ENCODE results near the gene TRIM24.
"Not testable (repeated sequence)": the region's sequence is repeated elsewhere in the genome, so short reads cannot be mapped to it uniquely, and the experiment has no call there.

DNA sequence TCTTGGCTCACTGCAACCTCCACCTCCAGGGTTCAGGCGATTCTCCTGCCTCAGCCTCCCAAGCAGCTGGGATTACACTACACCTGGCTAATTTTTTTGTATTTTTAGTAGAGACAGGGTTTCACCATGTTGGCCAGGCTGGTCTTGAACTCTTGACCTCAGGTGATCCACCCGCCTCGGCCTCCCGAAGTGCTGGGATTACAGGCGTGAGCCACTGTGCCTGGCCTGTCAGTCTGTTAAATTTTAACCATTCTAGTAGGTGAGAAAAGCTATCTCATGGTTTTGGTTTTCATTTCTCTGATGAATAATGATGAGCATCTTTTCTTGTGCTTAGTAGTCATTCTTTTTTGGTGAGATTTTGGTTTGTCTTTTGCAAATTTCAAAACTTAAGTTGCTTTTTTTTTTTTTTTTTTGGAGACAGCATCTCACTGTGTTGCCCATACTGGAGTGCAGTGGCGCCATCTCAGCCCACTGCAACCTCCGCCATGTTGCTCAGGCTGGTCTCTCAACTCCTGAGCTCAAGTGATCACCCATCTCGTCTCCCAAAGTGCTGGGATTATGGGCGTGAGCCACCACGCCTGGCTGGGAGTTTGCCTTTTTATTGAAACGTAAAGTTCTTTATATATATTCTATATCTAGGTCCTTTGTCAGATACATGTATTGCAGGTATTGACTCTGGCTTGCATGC is 6.2 kb downstream of the TRIM24 start:
- TF ChIP-seq YY1 (IDR thresholded peaks at IDR 0.05; ENCODE audit: insufficient read depth, insufficient read length); SUZ12 (IDR thresholded peaks at IDR 0.05; ENCODE audit: extremely low read depth, insufficient read depth, insufficient read length): not testable (repeated sequence)

All from NT2/D1 (cell line).